ENCODE results near the gene UNC50. TPM values are rescaled to one million over a fixed set of nuclear protein-coding genes. Genes with fewer than 3 reads are reported as not detected.

UNC50 gene
- total RNA-seq, 2 donors from 2014 or later, result 19.5 to 26.0 TPM

- Mint-ChIP-seq H3K27me3 (no peaks in the 10 kb centered on the region), H3K4me1 (peaks cover 36% of the 10 kb centered on the region), H3K36me3 (ENCODE audit: low read depth) (peaks cover 99% of the 10 kb centered on the region), H3K4me3 (no peak overlapping the region), H3K27ac (peak overlapping the region; percentile 29), H3K9me3 (no peaks in the 10 kb centered on the region)
- ATAC-seq (replicated peaks), result no peak
Observed at GRCh38 chr2:98614024-98614739, 5.8 kb downstream of the UNC50 start.

DNA sequence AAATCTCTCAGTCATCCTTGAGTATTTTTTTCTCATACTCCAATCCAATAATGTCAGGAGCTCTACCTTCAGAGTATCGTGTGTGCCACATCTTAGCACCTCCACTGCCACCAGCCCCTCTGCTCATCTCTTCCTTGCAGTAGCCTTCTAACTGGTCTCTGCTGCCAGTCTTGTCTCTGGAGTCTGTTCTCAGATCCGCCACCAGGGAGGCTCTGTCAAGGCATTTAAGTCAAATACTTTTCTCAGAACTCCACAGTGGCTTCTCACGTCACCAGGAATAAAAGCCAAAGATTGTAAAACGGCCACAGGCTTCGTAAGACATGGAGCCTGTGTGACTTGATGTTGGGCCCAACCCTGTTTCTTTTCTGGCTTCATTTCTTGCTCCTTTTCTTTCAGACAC, 7.1 kb downstream of the UNC50 start:
- Mint-ChIP-seq H3K4me3 (no peak overlapping the region), H3K36me3 (ENCODE audit: low read depth) (peaks cover 98% of the 10 kb centered on the region), H3K4me1 (peaks cover 40% of the 10 kb centered on the region), H3K27ac (peak overlapping the region; percentile 61), H3K27me3 (no peaks in the 10 kb centered on the region), H3K9me3 (no peaks in the 10 kb centered on the region)
- no peak for ATAC-seq (replicated peaks)

DNA sequence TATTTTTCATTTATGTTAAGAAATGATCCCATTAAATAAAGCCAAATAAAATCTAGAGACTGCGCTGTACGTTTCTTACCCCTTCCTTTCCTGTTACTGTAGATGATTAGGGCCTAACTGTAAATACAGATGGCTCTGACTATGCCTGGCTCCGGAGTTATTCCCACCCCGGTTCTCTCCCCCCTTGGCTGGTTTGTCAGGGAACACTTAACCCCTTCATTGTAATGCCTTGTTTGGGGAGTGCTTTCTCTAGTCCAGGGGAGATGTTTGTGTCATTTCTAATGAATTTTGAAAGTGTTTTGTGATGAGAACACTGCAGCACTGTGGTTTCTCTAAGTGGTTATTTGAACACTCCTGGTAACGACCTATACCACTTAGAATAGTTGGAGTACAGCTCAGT, 8.8 kb downstream of the UNC50 start:
- peak overlapping the region; percentile 61 for H3K27ac Mint-ChIP-seq

GRCh38 chr2:98623657-98624056, 15.3 kb downstream of the UNC50 start:
- Mint-ChIP-seq H3K4me1 (peaks cover 16% of the 10 kb centered on the region), H3K36me3 (ENCODE audit: low read depth) (peaks cover 97% of the 10 kb centered on the region)

More for the DNA sequence above, 8.8 kb downstream of the UNC50 start:
- peaks cover 38% of the 10 kb centered on the region for H3K4me1 Mint-ChIP-seq
- H3K27me3 Mint-ChIP-seq, result no peaks in the 10 kb centered on the region
- peaks cover 98% of the 10 kb centered on the region for H3K36me3 Mint-ChIP-seq (ENCODE audit: low read depth)
- H3K4me3 Mint-ChIP-seq, result no peak overlapping the region
- no peak for ATAC-seq (replicated peaks)
- no peaks in the 10 kb centered on the region for H3K9me3 Mint-ChIP-seq

GRCh38 chr2:98632351-98632750, 24.0 kb downstream of the UNC50 start:
- H3K4me1 Mint-ChIP-seq, result peaks cover 23% of the 10 kb centered on the region
- H3K4me3 Mint-ChIP-seq, result no peak overlapping the region
- H3K27ac Mint-ChIP-seq, result no peak overlapping the region
- no peak for ATAC-seq (replicated peaks)
- no peaks in the 10 kb centered on the region for H3K9me3 Mint-ChIP-seq
- H3K36me3 Mint-ChIP-seq (ENCODE audit: low read depth), result peaks cover 88% of the 10 kb centered on the region
- H3K27me3 Mint-ChIP-seq, result no peaks in the 10 kb centered on the region

More at GRCh38 chr2:98623657-98624056, 15.3 kb downstream of the UNC50 start:
- H3K9me3 Mint-ChIP-seq, result no peaks in the 10 kb centered on the region
- H3K27me3 Mint-ChIP-seq, result no peaks in the 10 kb centered on the region
- no peak overlapping the region for H3K4me3 Mint-ChIP-seq
- ATAC-seq (replicated peaks), result no peak
- H3K27ac Mint-ChIP-seq, result no peak overlapping the region

GRCh38 chr2:98634406-98635092, 26.2 kb downstream of the UNC50 start:
- Mint-ChIP-seq H3K27ac (peak overlapping the region; percentile 81), H3K4me3 (peak overlapping the region; percentile 54), H3K36me3 (ENCODE audit: low read depth) (peaks cover 88% of the 10 kb centered on the region), H3K27me3 (no peaks in the 10 kb centered on the region), H3K9me3 (no peaks in the 10 kb centered on the region), H3K4me1 (peaks cover 28% of the 10 kb centered on the region)
- ATAC-seq (replicated peaks), result peak; percentile 54

- peak; percentile 91 for ATAC-seq (replicated peaks)
- H3K9me3 Mint-ChIP-seq, result no peaks in the 10 kb centered on the region
- H3K4me1 Mint-ChIP-seq, result peaks cover 29% of the 10 kb centered on the region
- H3K36me3 Mint-ChIP-seq (ENCODE audit: low read depth), result peaks cover 88% of the 10 kb centered on the region
- no peaks in the 10 kb centered on the region for H3K27me3 Mint-ChIP-seq
- H3K4me3 Mint-ChIP-seq, result peak overlapping the region; percentile 81
- peak overlapping the region; percentile 87 for H3K27ac Mint-ChIP-seq
Observed at GRCh38 chr2:98637401-98638147, 29.2 kb downstream of the UNC50 start.

GRCh38 chr2:98643496-98644100, 35.2 kb downstream of the UNC50 start:
- H3K4me1 Mint-ChIP-seq, result peaks cover 5% of the 10 kb centered on the region
- ATAC-seq (replicated peaks), result no peak
- no peak overlapping the region for H3K27ac Mint-ChIP-seq
- no peaks in the 10 kb centered on the region for H3K9me3 Mint-ChIP-seq
- H3K27me3 Mint-ChIP-seq, result no peaks in the 10 kb centered on the region
- peaks cover 96% of the 10 kb centered on the region for H3K36me3 Mint-ChIP-seq (ENCODE audit: low read depth)
- H3K4me3 Mint-ChIP-seq, result no peak overlapping the region

GRCh38 chr2:98647636-98648035, 39.2 kb downstream of the UNC50 start:
- ATAC-seq (replicated peaks), result no peak
- peak overlapping the region; percentile 52 for H3K27ac Mint-ChIP-seq
- no peak overlapping the region for H3K4me3 Mint-ChIP-seq
- H3K4me1 Mint-ChIP-seq, result peaks cover 36% of the 10 kb centered on the region
- peaks cover 98% of the 10 kb centered on the region for H3K36me3 Mint-ChIP-seq (ENCODE audit: low read depth)
- no peaks in the 10 kb centered on the region for H3K9me3 Mint-ChIP-seq
- no peaks in the 10 kb centered on the region for H3K27me3 Mint-ChIP-seq

DNA sequence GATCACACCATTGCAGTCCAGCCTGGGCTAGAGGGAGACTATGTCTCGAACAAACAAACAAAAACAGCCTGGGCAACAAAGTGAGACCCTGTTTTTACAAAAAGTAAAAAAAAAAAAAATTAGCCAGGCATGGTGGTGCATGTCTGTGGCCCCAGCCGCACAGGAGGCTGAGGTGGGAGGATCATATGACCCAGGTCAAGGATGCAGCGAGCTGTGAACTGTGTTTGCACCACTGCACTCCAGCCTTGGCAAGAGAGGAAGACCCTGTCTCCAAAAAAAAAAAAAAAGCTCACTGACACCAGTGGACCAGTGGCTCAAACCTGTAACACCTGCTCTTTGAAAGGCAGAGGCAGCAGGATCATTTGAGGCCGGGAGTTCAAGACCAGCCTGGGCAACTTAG, 40.1 kb downstream of the UNC50 start:
- Mint-ChIP-seq H3K27ac (no peak overlapping the region), H3K4me3 (no peak overlapping the region), H3K36me3 (ENCODE audit: low read depth) (peaks cover 98% of the 10 kb centered on the region), H3K4me1 (peaks cover 42% of the 10 kb centered on the region), H3K9me3 (no peaks in the 10 kb centered on the region), H3K27me3 (no peaks in the 10 kb centered on the region)
- no peak for ATAC-seq (replicated peaks)

GRCh38 chr2:98649135-98649991, 41.0 kb downstream of the UNC50 start:
- ATAC-seq (replicated peaks), result peak; percentile 96
- Mint-ChIP-seq H3K27ac (peak overlapping the region; percentile 95), H3K4me3 (peak overlapping the region; percentile 93), H3K9me3 (no peaks in the 10 kb centered on the region), H3K4me1 (peaks cover 51% of the 10 kb centered on the region), H3K27me3 (no peaks in the 10 kb centered on the region), H3K36me3 (ENCODE audit: low read depth) (peaks cover 98% of the 10 kb centered on the region)

DNA sequence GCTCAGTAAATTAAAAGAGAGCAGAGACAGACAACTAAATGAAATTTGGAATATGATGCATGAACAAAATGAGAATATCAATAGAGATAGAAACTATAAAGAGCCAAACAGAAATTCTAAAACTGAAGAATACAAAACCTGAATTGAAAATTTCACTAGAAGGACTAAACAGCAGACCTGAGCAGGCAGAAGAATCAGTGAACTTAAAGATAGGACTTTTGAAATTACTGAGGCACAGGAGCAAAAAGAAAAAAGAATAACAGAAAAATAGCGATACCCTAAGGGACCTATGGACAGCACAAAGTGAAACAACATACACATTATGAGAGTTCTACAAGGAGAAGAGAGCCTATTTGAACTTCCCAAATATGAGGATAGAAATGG, 41.6 kb downstream of the UNC50 start:
- Mint-ChIP-seq H3K27me3 (no peaks in the 10 kb centered on the region), H3K4me1 (peaks cover 57% of the 10 kb centered on the region), H3K36me3 (ENCODE audit: low read depth) (peaks cover 98% of the 10 kb centered on the region), H3K4me3 (peak overlapping the region; percentile 93), H3K9me3 (no peaks in the 10 kb centered on the region), H3K27ac (peak overlapping the region; percentile 95)
- ATAC-seq (replicated peaks), result peak; percentile 2

GRCh38 chr2:98650998-98651397, 42.6 kb downstream of the UNC50 start:
- peak overlapping the region; percentile 95 for H3K27ac Mint-ChIP-seq
- peaks cover 62% of the 10 kb centered on the region for H3K4me1 Mint-ChIP-seq
- H3K4me3 Mint-ChIP-seq, result peak overlapping the region; percentile 93
- H3K9me3 Mint-ChIP-seq, result no peaks in the 10 kb centered on the region
- no peak for ATAC-seq (replicated peaks)
- H3K27me3 Mint-ChIP-seq, result no peaks in the 10 kb centered on the region
- H3K36me3 Mint-ChIP-seq (ENCODE audit: low read depth), result peaks cover 94% of the 10 kb centered on the region
